Hematopoietic multipotent progenitor cell treated with erythropoietin and hydrocortisone succinate and interleukin-3 and kit ligand, for 6 days (in vitro differentiated cells): ENCODE data around the gene INSIG1.

Experiments
- DNase-seq: peaks from one replicate; pipeline ENCODE4 v3.0.0-alpha.2; 2015

Gene INSIG1

GRCh38 chr7:155305231-155305904, 7.7 kb downstream of the INSIG1 start:
- no peak for DNase-seq

- no peak for DNase-seq
Observed at GRCh38 chr7:155306673-155307470, 9.2 kb downstream of the INSIG1 start.

- no peak for DNase-seq
Observed at GRCh38 chr7:155308330-155309020, 10.8 kb downstream of the INSIG1 start.

- DNase-seq: no peak
Observed at GRCh38 chr7:155309021-155309338, 11.3 kb downstream of the INSIG1 start.

GRCh38 chr7:155310425-155311114, 12.9 kb downstream of the INSIG1 start:
- DNase-seq: no peak

GRCh38 chr7:155311826-155312537, 14.3 kb downstream of the INSIG1 start:
- no peak for DNase-seq

GRCh38 chr7:155312633-155313032, 15.0 kb downstream of the INSIG1 start:
- no peak for DNase-seq

- no peak for DNase-seq
Observed at GRCh38 chr7:155313096-155313495, 15.4 kb downstream of the INSIG1 start.

GRCh38 chr7:155315977-155316376, 18.3 kb downstream of the INSIG1 start:
- no peak for DNase-seq

- DNase-seq: no peak
Observed at GRCh38 chr7:155316427-155317113, 18.9 kb downstream of the INSIG1 start.

- no peak for DNase-seq
Observed at GRCh38 chr7:155317114-155317434, 19.4 kb downstream of the INSIG1 start.

GRCh38 chr7:155318245-155318644, 20.6 kb downstream of the INSIG1 start:
- no peak for DNase-seq

- no peak for DNase-seq
Observed at GRCh38 chr7:155322530-155322929, 24.9 kb downstream of the INSIG1 start.

- DNase-seq: no peak
Observed at GRCh38 chr7:155323001-155323638, 25.4 kb downstream of the INSIG1 start.

GRCh38 chr7:155324012-155324917, 26.6 kb downstream of the INSIG1 start:
- peak; percentile 61 for DNase-seq

GRCh38 chr7:155324918-155325235, 27.2 kb downstream of the INSIG1 start:
- DNase-seq: no peak

- DNase-seq: no peak
Observed at GRCh38 chr7:155326385-155326784, 28.7 kb downstream of the INSIG1 start.

GRCh38 chr7:155327590-155328320, 30.1 kb downstream of the INSIG1 start:
- DNase-seq: no peak

GRCh38 chr7:155329225-155329624, 31.5 kb downstream of the INSIG1 start:
- DNase-seq: no peak

GRCh38 chr7:155331396-155331795, 33.7 kb downstream of the INSIG1 start:
- no peak for DNase-seq
